Measurements from ENCODE around the gene BOLA3. TPM values are rescaled to one million over a fixed set of nuclear protein-coding genes. Genes with fewer than 3 reads are reported as not detected.

Gene BOLA3
- polyA plus RNA-seq, 1 donor from 2014 or later = 89.1 TPM

DNA sequence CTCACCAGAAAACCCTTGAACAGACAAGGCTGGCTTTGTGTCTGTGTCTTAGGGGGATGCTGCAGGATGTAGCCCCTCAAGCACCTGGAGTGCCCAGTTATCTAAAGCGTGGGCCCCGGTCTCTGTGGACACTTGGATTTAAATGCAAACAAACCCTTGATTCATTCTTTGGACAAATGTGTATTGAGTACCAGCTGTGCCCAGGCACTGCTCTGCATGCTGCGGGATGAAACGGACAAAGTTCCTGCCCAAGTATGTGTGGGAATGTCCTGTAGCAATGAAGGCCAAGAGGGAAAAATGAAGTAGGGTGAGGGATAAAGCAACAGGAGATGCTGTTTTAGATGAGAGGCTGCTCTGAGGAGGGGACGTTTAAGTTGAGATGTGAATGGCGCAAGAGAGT is 53.9 kb downstream of the BOLA3 start:
- TF ChIP-seq RAD21 (conservative IDR thresholded peaks at IDR 0.05) (no peak), POLR2AphosphoS5 (IDR thresholded peaks at IDR 0.05) (no peak), EZH2 (IDR thresholded peaks at IDR 0.05; ENCODE audit: borderline replicate concordance, insufficient read depth, low read length, poor library complexity, severe bottlenecking) (no peak), REST (IDR thresholded peaks at IDR 0.05; ENCODE audit: borderline replicate concordance) (no peak), MXI1 (conservative IDR thresholded peaks at IDR 0.05; ENCODE audit: poor library complexity, severe bottlenecking) (no peak), SMC3 (conservative IDR thresholded peaks at IDR 0.05; ENCODE audit: poor library complexity) (no peak), CTCF (IDR thresholded peaks at IDR 0.05; ENCODE audit: poor library complexity, severe bottlenecking) (no peak), TAF1 (IDR thresholded peaks at IDR 0.05; ENCODE audit: low read depth) (no peak)
- Histone ChIP-seq H3K4me2 (ENCODE audit: low read length) (no peak overlapping the region), H3K9me3 (ENCODE audit: low read length) (no peaks in the 10 kb centered on the region), H3K4me3 (ENCODE audit: low read length) (no peak overlapping the region), H4K20me1 (ENCODE audit: insufficient read depth) (no peaks in the 10 kb centered on the region), H3F3A (ENCODE audit: insufficient read depth, low read length, poor library complexity, severe bottlenecking) (no peaks in the 10 kb centered on the region), H3K9me2 (ENCODE audit: insufficient read depth, low read length) (no peaks in the 10 kb centered on the region), H3K9ac (ENCODE audit: low read length) (no peak overlapping the region), H2AFZ (ENCODE audit: low read depth, low read length) (no peak overlapping the region), H3K27ac (ENCODE audit: low read length) (no peak overlapping the region), H3K27me3 (ENCODE audit: insufficient read depth, low read depth, low read length) (no peaks in the 10 kb centered on the region), H3K79me2 (replicated peaks; ENCODE audit: insufficient read depth, low read length) (no peaks in the 10 kb centered on the region), H3K36me3 (ENCODE audit: insufficient read depth, low read length) (peaks cover 30% of the 10 kb centered on the region)

GRCh38 chr2:74093426-74093825 is 54.3 kb downstream of the BOLA3 start:
- TF ChIP-seq CTCF (IDR thresholded peaks at IDR 0.05; ENCODE audit: poor library complexity, severe bottlenecking) = no peak
- no peak for TF ChIP-seq RAD21 (conservative IDR thresholded peaks at IDR 0.05)
- no peak for TF ChIP-seq SMC3 (conservative IDR thresholded peaks at IDR 0.05; ENCODE audit: poor library complexity)
- TF ChIP-seq EZH2 (IDR thresholded peaks at IDR 0.05; ENCODE audit: borderline replicate concordance, insufficient read depth, low read length, poor library complexity, severe bottlenecking) = no peak
- no peak for TF ChIP-seq POLR2AphosphoS5 (IDR thresholded peaks at IDR 0.05)
- no peak for TF ChIP-seq EP300 (conservative IDR thresholded peaks at IDR 0.05; ENCODE audit: poor library complexity, severe bottlenecking)
- TF ChIP-seq MXI1 (conservative IDR thresholded peaks at IDR 0.05; ENCODE audit: poor library complexity, severe bottlenecking) = no peak
- TF ChIP-seq REST (IDR thresholded peaks at IDR 0.05; ENCODE audit: borderline replicate concordance) = no peak
- TF ChIP-seq TAF1 (IDR thresholded peaks at IDR 0.05; ENCODE audit: low read depth) = no peak
- Histone ChIP-seq H3K4me3 (ENCODE audit: low read length) (no peak overlapping the region), H3K27ac (ENCODE audit: low read length) (no peak overlapping the region), H4K20me1 (ENCODE audit: insufficient read depth) (no peaks in the 10 kb centered on the region), H3F3A (ENCODE audit: insufficient read depth, low read length, poor library complexity, severe bottlenecking) (no peaks in the 10 kb centered on the region), H3K79me2 (replicated peaks; ENCODE audit: insufficient read depth, low read length) (no peaks in the 10 kb centered on the region), H2AFZ (ENCODE audit: low read depth, low read length) (no peak overlapping the region), H3K27me3 (ENCODE audit: insufficient read depth, low read depth, low read length) (no peaks in the 10 kb centered on the region), H3K36me3 (ENCODE audit: insufficient read depth, low read length) (peaks cover 30% of the 10 kb centered on the region), H3K9me3 (ENCODE audit: low read length) (no peaks in the 10 kb centered on the region), H3K9me2 (ENCODE audit: insufficient read depth, low read length) (no peaks in the 10 kb centered on the region), H3K4me2 (ENCODE audit: low read length) (no peak overlapping the region), H3K9ac (ENCODE audit: low read length) (no peak overlapping the region)
